GM10266 (cell line): ENCODE measurements around the gene FOXE1.

Experiments
- DNase-seq: peaks from one replicate; pipeline ENCODE4 v3.0.0; 2012; ENCODE audit errors: extremely low spot score
- CTCF ChIP-seq: IDR thresholded peaks from 2 replicates; pipeline ENCODE4 v1.5.1; 2012; ENCODE audit warnings: mild to moderate bottlenecking, low read depth; ENCODE audit not compliant: control insufficient read depth, insufficient read depth; ENCODE audit errors: missing control alignments

FOXE1 gene

GRCh38 chr9:97900103-97900737 is 47.2 kb downstream of the FOXE1 start:
- DNase-seq = no peak
- no peak for TF ChIP-seq CTCF

DNA sequence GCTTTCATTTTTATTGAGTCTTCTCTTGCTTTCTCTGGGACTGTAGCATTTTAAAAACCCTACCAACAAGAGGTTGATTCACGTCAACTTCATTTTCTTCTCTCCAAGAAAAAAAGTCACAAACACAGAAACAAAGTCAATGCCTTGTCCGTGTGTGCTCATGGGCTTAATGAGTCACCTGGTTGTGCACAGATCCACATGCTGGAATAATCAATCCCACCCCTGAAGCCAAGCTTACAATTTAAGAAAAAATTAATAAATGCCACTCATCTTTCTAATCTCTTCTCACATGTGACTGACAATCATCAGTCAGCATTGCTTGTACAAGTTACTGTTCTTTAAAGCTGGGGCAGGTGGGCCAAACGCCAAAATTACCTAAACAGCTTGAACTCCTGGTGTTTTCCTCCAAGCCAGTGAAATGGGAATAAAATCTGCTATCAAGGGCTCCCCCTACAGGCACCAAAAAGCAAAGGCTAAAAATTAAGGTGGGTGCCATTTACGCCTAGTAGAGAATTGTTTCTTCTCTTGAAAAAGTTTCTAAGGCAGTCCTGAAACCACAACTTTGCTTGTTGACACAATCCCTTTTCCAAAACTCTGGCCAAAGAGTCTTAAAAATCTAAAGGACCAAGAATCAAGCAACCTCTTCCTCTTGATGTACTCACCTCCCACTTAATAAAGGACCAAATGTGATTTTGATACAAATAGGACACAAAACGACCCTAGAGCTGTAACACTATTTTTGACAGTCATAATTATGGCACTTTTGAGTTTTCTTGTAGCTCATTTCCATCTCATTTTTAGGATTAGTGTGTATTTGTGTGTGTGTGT is 47.9 kb downstream of the FOXE1 start:
- DNase-seq = peak; percentile 45
- TF ChIP-seq CTCF = peak; percentile 73

DNA sequence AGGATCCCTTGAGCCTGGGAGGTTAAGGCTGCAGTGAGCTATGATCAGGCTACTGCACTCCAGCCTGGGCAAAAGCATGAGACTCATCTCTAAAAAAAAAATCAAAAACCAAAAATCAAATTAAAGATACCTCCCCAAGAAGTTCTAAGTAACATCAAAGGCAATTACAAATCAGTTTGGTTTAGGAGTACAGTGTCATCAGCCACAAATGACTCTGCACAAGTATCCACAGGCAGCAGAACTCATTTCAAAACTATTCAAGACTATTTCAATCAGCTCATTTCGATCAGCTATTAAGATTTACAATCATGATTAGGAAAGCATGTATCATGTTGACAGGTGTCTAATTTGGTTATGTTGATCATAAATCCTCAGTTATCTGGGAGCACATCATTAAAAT is 50.2 kb downstream of the FOXE1 start:
- no peak for TF ChIP-seq CTCF
- no peak for DNase-seq

- DNase-seq = no peak
- TF ChIP-seq CTCF = no peak
Measured at GRCh38 chr9:97904725-97905124, 51.7 kb downstream of the FOXE1 start.

DNA sequence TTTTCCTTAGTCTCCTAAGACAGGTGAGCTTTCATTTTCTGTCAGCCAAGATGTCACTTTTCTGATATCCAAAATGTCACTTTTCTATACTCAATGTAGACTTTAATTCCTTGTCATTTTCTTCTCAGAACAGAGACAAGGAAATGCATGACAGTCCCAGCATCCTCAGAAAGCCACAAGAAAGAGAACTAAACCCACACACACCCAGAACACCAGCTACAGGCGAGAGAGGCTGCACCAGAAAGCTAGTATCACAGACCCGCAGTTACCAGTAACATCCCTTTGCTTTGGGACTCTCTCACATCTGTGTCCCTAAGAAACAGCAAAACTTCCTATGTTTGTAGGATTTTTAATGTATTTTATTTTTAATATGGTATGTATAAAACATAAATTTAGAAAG is 52.2 kb downstream of the FOXE1 start:
- DNase-seq = no peak
- TF ChIP-seq CTCF = no peak
